GM03348 (cell line): ENCODE results near the gene TRAPPC1.

Experiments
- DNase-seq: peaks from one replicate; pipeline ENCODE4 v3.0.0; 2012; ENCODE audit warnings: low spot score

The TRAPPC1 gene

GRCh38 chr17:7940743-7941142 lies 9.0 kb upstream of the TRAPPC1 start:
- DNase-seq, result no peak

DNA sequence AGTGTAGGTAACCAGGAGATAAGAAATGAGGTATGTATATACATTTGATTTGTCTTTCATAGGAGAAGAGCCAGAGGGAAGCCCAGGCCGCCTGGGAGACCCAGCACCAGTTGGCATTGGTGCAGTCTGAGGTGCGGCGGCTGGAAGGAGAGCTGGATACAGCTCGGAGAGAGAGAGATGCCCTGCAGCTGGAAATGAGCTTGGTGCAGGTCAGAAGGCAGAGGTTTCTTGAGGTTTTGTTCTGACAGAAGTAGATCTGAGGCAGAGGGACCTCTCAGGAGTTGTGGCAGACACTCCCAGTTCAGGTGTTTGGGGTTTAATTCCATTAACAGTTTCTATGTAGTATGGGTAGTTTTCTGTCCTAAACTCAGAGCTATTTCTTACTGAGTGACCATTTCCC lies 8.3 kb upstream of the TRAPPC1 start:
- no peak for DNase-seq

GRCh38 chr17:7935859-7936258 lies 4.1 kb upstream of the TRAPPC1 start:
- DNase-seq, result no peak

GRCh38 chr17:7932949-7933348 lies 1.2 kb upstream of the TRAPPC1 start:
- DNase-seq, result peak; percentile 71

- peak; percentile 53 for DNase-seq
These were observed 741 bp upstream of the TRAPPC1 start for GRCh38 chr17:7932483-7932891.

- DNase-seq, result no peak
These were observed 710 bp downstream of the TRAPPC1 start for GRCh38 chr17:7930841-7931631.

DNA sequence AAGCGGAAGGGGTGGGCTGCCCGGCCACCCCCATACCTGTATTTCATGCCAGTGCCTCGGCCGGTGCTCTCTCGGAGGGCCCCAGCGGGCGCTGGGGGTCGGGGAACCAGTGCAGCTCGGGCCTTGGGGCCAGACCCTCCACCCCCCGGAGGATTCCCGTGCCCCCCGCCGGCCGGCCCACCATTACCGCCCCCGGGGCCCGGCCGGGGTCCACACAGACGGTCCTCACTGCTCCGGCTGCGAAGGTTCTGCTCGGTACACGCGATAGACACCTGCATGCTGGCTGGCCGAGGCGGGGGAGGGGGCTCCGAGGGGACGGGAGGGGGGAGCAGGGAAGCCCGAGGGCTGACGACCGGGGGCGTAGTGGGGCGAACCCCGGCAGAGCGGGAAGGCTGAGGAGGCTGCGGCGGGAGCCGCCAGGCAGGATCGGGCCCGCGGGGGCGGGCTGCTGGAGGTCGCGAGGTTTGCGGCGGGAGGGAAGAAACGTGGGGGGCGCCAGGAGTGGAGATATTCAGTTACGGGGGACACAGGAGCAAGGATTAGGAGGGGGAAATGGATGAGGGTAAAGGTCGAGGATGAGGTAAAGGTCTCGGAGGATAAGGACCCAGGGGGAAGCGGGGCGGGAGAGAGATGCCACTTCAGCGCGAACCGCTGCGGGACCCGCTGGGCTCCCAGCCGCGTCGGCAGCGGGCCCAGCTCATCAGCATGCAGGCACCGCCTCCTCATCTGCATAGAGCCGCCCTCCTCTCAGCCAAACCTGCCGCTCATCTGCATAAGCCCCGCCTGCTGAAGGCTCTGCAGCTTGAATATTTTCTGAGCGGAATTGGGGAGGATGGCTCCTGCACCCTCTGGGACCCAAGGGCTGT lies 2.4 kb downstream of the TRAPPC1 start, which contains the start of gene KCNAB3:
Gene KCNAB3, minus strand, starts transcription at position 699 of the 866 bp plus-strand sequence. Its CDS starts 421 bp downstream, at position 278.
- DNase-seq, result peak; percentile 88

DNA sequence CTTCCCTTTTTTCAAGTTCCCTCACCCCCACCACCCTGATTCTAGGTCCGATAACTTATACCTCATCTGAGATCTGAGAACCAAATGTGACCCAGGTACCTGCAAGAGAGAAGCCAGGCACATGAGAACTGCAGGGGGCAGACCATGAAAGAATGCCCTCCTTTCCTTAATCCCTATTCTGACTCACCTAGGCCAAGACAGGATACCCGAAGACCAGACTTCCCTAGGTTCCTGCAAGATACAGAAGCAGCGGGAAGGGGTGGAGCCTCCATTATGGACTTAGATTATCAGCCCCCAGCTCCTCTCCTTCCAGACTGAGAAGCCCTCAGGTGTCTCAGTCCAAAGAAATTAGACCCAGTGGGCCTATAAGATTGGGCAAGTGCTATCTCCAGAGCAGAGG lies 4.2 kb downstream of the TRAPPC1 start:
- no peak for DNase-seq

GRCh38 chr17:7922845-7923628 lies 8.7 kb downstream of the TRAPPC1 start:
- peak; percentile 89 for DNase-seq

- no peak for DNase-seq
These were observed 9.4 kb downstream of the TRAPPC1 start for GRCh38 chr17:7922269-7922844.

DNA sequence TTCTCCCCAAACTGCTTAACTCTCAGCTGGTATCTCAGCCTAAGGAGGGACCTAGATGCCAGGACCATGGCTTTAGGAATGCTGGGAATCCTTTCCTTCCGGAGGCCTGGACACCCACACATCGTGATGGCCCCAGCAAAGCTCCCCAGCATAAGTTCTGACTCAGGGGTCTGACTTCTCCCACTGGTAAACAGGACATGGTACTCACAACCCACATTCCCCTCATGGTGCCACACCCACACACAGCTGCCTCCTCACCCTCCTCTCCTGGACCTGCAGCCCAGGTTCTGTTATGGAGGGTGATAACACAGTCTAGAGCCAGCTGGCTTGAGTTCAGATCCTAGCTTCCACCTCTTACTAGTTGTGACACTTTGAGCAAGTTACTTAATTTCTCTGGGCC lies 14.9 kb downstream of the TRAPPC1 start:
- peak; percentile 55 for DNase-seq

- DNase-seq, result no peak
These were observed 15.4 kb downstream of the TRAPPC1 start for GRCh38 chr17:7916385-7916682.

GRCh38 chr17:7915611-7916384 lies 15.9 kb downstream of the TRAPPC1 start, which contains the start of gene RNF227:
Gene RNF227 (minus strand): TSS chr17:7916289. CDS start chr17:7916195, 94 bp downstream.
- DNase-seq, result peak; percentile 94

DNA sequence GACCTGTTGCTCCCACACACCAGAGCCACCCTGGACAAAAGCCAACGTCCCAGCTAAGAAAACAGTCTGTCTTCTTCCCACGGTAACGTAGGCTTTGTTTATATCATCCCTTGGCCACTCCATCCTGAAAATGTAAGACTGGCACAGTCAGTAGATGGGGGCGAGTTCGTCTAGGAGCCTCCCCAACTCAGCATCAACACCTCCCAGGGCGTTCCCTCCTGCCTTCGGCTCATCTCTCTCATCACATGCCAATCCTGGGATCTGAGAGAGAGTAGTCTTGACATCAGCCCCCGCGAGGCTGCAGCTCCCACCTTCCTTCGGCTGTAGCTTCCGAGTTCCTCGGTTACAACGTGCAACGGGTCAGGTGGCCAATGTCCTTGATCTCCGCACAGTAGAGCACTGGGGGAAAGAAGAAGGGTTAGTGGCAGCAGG lies 16.6 kb downstream of the TRAPPC1 start:
- DNase-seq, result peak; percentile 28

- DNase-seq, result peak; percentile 74
These were observed 18.7 kb downstream of the TRAPPC1 start for GRCh38 chr17:7912927-7913524.

GRCh38 chr17:7911116-7911515 lies 20.6 kb downstream of the TRAPPC1 start:
- DNase-seq, result no peak

DNA sequence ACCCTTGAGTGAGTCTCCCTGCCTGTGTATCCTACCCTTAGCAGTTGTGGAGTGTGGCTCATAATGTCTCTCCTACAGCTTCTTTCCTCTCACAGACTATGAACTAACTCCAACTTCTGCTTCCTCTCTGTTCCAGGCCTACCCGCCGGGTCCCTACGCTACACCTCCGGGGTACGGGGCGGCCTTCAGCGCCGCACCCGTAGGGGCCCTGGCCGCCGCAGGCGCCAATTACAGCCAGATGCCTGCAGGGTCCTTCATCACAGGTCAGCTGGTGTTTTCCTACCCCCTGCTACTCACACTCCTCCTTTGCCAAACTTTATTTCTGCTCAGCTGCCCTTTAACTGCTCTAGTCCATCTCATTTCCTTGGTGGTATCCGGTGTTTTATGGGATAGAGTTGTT lies 21.0 kb downstream of the TRAPPC1 start:
- DNase-seq, result no peak

GRCh38 chr17:7910281-7910680 lies 21.5 kb downstream of the TRAPPC1 start:
- DNase-seq, result no peak

DNA sequence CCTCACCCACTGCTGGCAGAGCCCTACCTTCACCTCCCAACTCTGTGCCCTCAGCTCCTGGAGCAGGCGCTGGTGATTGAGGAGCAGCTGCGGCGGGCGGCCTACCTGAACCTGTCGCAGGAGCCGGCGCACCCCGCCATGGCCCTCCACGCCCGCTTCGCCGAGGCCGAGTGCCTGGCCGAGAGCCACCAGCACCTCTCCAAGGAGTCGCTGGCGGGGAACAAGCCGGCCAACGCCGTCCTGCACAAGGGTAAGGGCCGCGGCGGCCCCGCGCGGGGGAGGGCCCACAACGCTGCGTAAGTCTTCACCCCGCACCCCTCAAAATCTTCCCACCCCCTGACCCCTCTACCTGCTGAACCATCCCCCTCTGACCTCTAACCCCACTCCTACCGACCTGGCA lies 22.7 kb downstream of the TRAPPC1 start:
- DNase-seq, result no peak
